WTC11 (cell line): ENCODE measurements around the gene FBXO3.
"Not testable (repeated sequence)": the region's sequence is repeated elsewhere in the genome, so short reads cannot be mapped to it uniquely, and the experiment has no call there.

Experiments
- ESRRA ChIP-seq: sonication (generic); formaldehyde crosslinking; IDR thresholded peaks from 2 replicates; pipeline ENCODE4 v1.8.1; 2022; ENCODE audit warnings: mild to moderate bottlenecking, missing genetic modification reagents, borderline replicate concordance
- ZBTB21 ChIP-seq: sonication (generic); formaldehyde crosslinking; IDR thresholded peaks from 2 replicates; pipeline ENCODE4 v1.8.1; 2023; ENCODE audit warnings: mild to moderate bottlenecking, missing genetic modification reagents, borderline replicate concordance
- ZNF396 ChIP-seq: fragments of 250-450 bp; sonication (Bioruptor Pico); IDR thresholded peaks from 2 replicates; pipeline ENCODE4 v1.8.0; 2021; ENCODE audit warnings: mild to moderate bottlenecking, moderate library complexity, borderline replicate concordance
- TF ChIP-seq, protein P1 (sequence below): sonication (generic); formaldehyde crosslinking; IDR thresholded peaks from 2 replicates; pipeline ENCODE4 v1.8.1; 2022; ENCODE audit warnings: low read depth, missing genetic modification reagents, borderline replicate concordance
- TF ChIP-seq, protein P2 (sequence below): fragments of 200-600 bp; IDR thresholded peaks from 2 replicates; pipeline ENCODE4 v1.8.0; 2022; ENCODE audit warnings: antibody characterized with exemption

GRCh38 chr11:33707831-33708230 is 66.5 kb downstream of the FBXO3 start:
- TF ChIP-seq, protein P1, sequence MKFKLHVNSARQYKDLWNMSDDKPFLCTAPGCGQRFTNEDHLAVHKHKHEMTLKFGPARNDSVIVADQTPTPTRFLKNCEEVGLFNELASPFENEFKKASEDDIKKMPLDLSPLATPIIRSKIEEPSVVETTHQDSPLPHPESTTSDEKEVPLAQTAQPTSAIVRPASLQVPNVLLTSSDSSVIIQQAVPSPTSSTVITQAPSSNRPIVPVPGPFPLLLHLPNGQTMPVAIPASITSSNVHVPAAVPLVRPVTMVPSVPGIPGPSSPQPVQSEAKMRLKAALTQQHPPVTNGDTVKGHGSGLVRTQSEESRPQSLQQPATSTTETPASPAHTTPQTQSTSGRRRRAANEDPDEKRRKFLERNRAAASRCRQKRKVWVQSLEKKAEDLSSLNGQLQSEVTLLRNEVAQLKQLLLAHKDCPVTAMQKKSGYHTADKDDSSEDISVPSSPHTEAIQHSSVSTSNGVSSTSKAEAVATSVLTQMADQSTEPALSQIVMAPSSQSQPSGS = not testable (repeated sequence)
- not testable (repeated sequence) for TF ChIP-seq ZBTB21, ESRRA, ZNF396 (CRISPR knock-in tag)
- TF ChIP-seq, protein P2, sequence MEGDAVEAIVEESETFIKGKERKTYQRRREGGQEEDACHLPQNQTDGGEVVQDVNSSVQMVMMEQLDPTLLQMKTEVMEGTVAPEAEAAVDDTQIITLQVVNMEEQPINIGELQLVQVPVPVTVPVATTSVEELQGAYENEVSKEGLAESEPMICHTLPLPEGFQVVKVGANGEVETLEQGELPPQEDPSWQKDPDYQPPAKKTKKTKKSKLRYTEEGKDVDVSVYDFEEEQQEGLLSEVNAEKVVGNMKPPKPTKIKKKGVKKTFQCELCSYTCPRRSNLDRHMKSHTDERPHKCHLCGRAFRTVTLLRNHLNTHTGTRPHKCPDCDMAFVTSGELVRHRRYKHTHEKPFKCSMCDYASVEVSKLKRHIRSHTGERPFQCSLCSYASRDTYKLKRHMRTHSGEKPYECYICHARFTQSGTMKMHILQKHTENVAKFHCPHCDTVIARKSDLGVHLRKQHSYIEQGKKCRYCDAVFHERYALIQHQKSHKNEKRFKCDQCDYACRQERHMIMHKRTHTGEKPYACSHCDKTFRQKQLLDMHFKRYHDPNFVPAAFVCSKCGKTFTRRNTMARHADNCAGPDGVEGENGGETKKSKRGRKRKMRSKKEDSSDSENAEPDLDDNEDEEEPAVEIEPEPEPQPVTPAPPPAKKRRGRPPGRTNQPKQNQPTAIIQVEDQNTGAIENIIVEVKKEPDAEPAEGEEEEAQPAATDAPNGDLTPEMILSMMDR = not testable (repeated sequence)
